Esophagus muscularis mucosa (tissue), 4 donors: ENCODE measurements around the gene ENOX1. TPM values are rescaled to one million over a fixed set of nuclear protein-coding genes. Genes with fewer than 3 reads are reported as not detected.

Source experiments
- DNase-seq: peaks from one replicate; pipeline ENCODE4 v3.0.0-alpha.2; 2017; ENCODE audit errors: extremely low spot score
- H3K27ac ChIP-seq, 4 donors: fragments of 200-600 bp; sonication (generic); replicated peaks in 1 of 4; 1 replicate in 3 of 4; 2 replicates in 1 of 4; pipeline ENCODE4 v1.5.1; 2016 to 2019; ENCODE audit warnings: mild to moderate bottlenecking in 1 of 4
- H3K27me3 ChIP-seq, 4 donors: fragments of 200-600 bp; sonication (generic); one replicate each; pipeline versions ENCODE4 v1.5.1 to v1.6.0; 2016 to 2019
- H3K36me3 ChIP-seq, 4 donors: fragments of 200-600 bp; sonication (generic); one replicate each; pipeline ENCODE4 v1.5.1; 2016 to 2019
- H3K4me1 ChIP-seq, 4 donors: fragments of 200-600 bp; sonication (generic); one replicate each; pipeline ENCODE4 v1.5.1; 2016 to 2019
- H3K4me3 ChIP-seq, 4 donors: fragments of 200-600 bp; sonication (generic); 1 replicate in 2 of 4; 2 replicates in 2 of 4; pipeline ENCODE4 v1.5.1; 2016 to 2019; ENCODE audit warnings: mild to moderate bottlenecking in 4 of 4, moderate library complexity in 1 of 4
- H3K9me3 ChIP-seq, 4 donors: fragments of 200-600 bp; sonication (generic); 1 replicate in 3 of 4; 2 replicates in 1 of 4; pipeline ENCODE4 v1.5.1; 2016 to 2019
- EP300 ChIP-seq: sonication (generic); formaldehyde crosslinking; IDR thresholded peaks from one replicate; pipeline ENCODE4 v1.6.1; 2017; ENCODE audit warnings: antibody characterized with exemption
- POLR2A ChIP-seq: fragments of 450-650 bp; IDR thresholded peaks from one replicate; pipeline ENCODE4 v1.6.1; 2017; ENCODE audit warnings: antibody characterized with exemption, moderate library complexity, mild to moderate bottlenecking, low read depth
- POLR2AphosphoS5 ChIP-seq, 2 donors: sonication (generic); formaldehyde crosslinking; IDR thresholded peaks; one replicate each; pipeline ENCODE4 v1.6.1; 2017; ENCODE audit warnings: antibody characterized with exemption in 2 of 2
- WGBS: methylation state at CpG from one replicate; pipeline ENCODE4 v1.1.5; 2018; 5-methylcytosine and 5-hydroxymethylcytosine counted together
- intact Hi-C: fragments of 100-400 bp; cut with DNase I; formaldehyde crosslinking; loops from one replicate; pipeline ENCODE4 v1.15.1; 2023
- total RNA-seq, 4 donors: library from RNA; depleted of rRNA; stranded (reverse); fragments of >200 nt; gene quantifications; one replicate each; pipeline versions ENCODE4 v1.1.0 to v1.2.1, GENCODE V29; 2016
- TF ChIP-seq, protein P1 (sequence below), 3 experiments: fragments of 200-600 bp in 2 of 3; fragments of 450-650 bp in 1 of 3; sonication (generic) in 2 of 3; IDR thresholded peaks; one replicate each; pipeline ENCODE4 v1.5.1; 2017 to 2019; ENCODE audit warnings: antibody characterized with exemption in 3 of 3, mild to moderate bottlenecking in 2 of 3, moderate library complexity in 1 of 3

The ENOX1 gene
- total RNA-seq, 4 donors from 2014 or later, result 9.3 to 14.1 (median 12.4) TPM

DNA sequence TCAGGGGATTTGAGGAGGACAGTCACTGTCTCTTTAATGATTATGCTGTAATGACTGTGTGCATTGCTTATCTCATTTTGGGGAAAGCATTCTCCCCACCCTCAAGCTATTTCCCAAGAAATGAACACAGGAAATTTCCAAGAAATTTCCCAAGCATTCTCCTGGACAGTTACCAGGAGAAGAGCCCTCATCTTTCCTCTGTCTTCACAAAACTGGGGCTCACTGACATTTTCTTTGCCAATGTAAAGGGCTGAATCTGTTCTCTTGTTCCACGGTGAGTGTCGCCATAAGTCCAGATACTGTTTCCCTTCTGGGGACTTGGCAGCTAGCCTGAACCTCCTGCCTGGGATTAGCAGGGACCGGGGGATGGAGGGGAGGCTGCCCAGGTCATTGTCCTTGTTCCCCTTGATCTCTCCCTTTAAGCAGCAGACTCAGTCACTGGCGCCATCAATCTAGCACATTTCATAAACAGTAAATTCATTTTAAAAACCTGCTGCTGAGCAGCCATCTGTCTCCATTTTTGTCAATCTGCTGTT lies 590.6 kb downstream of the ENOX1 start:
- Histone ChIP-seq H3K4me1 (peaks cover 0 to 8% (median 0%) of the 10 kb centered on the region in 4 donors), H3K27ac (no peak overlapping the region), H3K27me3 (no peaks in the 10 kb centered on the region), H3K36me3 (no peaks in the 10 kb centered on the region), H3K4me3 (no peak overlapping the region), H3K9me3 (no peaks in the 10 kb centered on the region)
- intact Hi-C loops, result no loop called here
- no peak for TF ChIP-seq POLR2AphosphoS5 (IDR thresholded peaks at IDR 0.05)
- TF ChIP-seq, protein P1, sequence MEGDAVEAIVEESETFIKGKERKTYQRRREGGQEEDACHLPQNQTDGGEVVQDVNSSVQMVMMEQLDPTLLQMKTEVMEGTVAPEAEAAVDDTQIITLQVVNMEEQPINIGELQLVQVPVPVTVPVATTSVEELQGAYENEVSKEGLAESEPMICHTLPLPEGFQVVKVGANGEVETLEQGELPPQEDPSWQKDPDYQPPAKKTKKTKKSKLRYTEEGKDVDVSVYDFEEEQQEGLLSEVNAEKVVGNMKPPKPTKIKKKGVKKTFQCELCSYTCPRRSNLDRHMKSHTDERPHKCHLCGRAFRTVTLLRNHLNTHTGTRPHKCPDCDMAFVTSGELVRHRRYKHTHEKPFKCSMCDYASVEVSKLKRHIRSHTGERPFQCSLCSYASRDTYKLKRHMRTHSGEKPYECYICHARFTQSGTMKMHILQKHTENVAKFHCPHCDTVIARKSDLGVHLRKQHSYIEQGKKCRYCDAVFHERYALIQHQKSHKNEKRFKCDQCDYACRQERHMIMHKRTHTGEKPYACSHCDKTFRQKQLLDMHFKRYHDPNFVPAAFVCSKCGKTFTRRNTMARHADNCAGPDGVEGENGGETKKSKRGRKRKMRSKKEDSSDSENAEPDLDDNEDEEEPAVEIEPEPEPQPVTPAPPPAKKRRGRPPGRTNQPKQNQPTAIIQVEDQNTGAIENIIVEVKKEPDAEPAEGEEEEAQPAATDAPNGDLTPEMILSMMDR (IDR thresholded peaks at IDR 0.05), result peak in 2 of 3 experiments; percentile 4 to 19
- WGBS, result 46% methylated on average over 4 of the region's 4 CpGs
- no peak for DNase-seq

DNA sequence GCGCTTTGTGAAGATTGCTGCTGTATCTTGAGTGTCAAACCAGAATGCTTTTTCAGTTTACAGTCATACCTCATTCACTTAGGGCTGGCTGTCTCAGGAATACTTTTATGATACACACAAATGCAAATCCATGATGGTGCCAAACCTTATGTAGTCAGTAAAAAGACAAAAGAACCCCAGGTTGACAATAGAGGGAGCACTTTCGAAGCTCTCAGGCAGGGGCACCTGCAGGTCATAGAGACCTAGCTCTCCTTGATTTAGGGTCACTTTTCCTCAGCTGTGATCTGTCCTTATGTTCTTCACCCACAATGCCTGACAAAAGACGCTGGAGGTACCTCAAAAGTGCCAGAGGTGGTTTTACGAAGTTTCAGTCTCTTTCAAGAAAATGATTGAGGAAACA lies 591.2 kb downstream of the ENOX1 start:
- DNase-seq, result no peak
- H3K27ac ChIP-seq, result no peak overlapping the region
- peaks cover 0 to 8% (median 0%) of the 10 kb centered on the region in 4 donors for H3K4me1 ChIP-seq
- H3K4me3 ChIP-seq, result no peak overlapping the region
- no peaks in the 10 kb centered on the region for H3K36me3 ChIP-seq
- intact Hi-C loops, result no loop called here
- WGBS, result 95% methylated on average over 4 of the region's 4 CpGs
- TF ChIP-seq POLR2AphosphoS5 (IDR thresholded peaks at IDR 0.05) (no peak), EP300 (no peak), POLR2A (no peak)
- TF ChIP-seq, protein P1 (IDR thresholded peaks at IDR 0.05), result no peak
- H3K9me3 ChIP-seq, result no peaks in the 10 kb centered on the region
- no peaks in the 10 kb centered on the region for H3K27me3 ChIP-seq

DNA sequence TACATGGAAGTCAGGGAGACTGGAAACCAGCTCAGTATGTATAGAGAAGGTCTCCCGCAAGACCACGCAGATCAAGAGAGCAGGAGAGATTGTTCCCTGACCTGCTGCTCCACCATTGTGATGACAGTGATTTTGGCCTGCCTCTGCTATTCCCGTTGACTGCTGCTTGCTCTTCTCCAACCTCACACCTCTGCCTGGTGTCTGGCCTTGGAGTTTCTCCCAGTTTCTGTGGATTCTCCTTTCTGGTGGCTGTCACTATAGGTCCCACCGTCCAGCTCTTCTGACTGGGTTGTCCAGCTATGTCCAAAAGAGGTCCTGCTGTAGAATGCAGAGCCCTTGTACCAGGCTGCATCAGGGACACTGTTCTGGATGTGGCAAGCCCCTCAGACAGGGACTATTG lies 591.7 kb downstream of the ENOX1 start:
- TF ChIP-seq, protein P1 (IDR thresholded peaks at IDR 0.05), result no peak
- TF ChIP-seq POLR2A, result no peak
- TF ChIP-seq EP300, result no peak
- no peak for TF ChIP-seq POLR2AphosphoS5 (IDR thresholded peaks at IDR 0.05)
- no peak for DNase-seq
- H3K36me3 ChIP-seq, result no peaks in the 10 kb centered on the region
- H3K27me3 ChIP-seq, result no peaks in the 10 kb centered on the region
- peaks cover 0 to 8% (median 0%) of the 10 kb centered on the region in 4 donors for H3K4me1 ChIP-seq
- no peak overlapping the region for H3K27ac ChIP-seq
- intact Hi-C loops, result no loop called here
- WGBS, result 78% methylated on average over 4 of the region's 4 CpGs
- H3K4me3 ChIP-seq, result no peak overlapping the region
- H3K9me3 ChIP-seq, result no peaks in the 10 kb centered on the region

DNA sequence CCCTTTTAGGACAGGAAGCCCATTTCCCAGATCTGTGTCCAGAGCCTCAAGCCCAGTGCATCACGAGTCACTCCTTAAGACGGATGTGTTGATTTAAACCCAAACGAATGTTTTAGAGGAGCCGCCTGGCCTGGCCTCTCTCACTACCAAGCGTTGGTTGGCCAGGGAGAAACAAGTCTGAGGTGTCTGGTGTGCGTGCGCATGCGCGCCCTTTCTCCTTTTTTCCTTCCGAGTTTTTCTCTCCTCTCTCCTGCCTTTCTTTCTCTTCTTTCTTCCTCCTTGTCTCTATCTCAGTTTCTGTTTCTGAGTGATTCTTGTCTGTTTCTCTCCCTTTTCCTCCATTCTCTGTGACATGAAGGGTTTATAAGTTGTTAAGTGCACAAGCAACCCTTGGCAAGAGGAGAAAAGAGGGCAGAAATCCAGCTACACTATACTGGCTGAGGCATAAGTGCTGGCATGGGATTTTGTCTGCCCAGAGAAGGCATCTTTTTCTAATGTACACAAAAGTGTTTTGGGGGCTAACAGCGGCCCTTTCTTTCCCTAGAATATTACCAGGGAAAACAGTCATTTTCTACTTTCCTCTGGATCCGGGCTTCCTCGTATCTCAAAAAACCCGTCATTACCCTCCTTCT lies 592.9 kb downstream of the ENOX1 start:
- Histone ChIP-seq H3K4me3 (no peak overlapping the region), H3K27ac (no peak overlapping the region), H3K9me3 (no peaks in the 10 kb centered on the region), H3K36me3 (no peaks in the 10 kb centered on the region), H3K4me1 (peaks cover 0 to 8% (median 0%) of the 10 kb centered on the region in 4 donors), H3K27me3 (no peaks in the 10 kb centered on the region)
- WGBS, result 89% methylated on average over 14 of the region's 14 CpGs
- DNase-seq, result no peak
- intact Hi-C loops, result no loop called here
- TF ChIP-seq EP300 (no peak), POLR2A (no peak), POLR2AphosphoS5 (IDR thresholded peaks at IDR 0.05) (no peak)
- TF ChIP-seq, protein P1 (IDR thresholded peaks at IDR 0.05), result no peak

DNA sequence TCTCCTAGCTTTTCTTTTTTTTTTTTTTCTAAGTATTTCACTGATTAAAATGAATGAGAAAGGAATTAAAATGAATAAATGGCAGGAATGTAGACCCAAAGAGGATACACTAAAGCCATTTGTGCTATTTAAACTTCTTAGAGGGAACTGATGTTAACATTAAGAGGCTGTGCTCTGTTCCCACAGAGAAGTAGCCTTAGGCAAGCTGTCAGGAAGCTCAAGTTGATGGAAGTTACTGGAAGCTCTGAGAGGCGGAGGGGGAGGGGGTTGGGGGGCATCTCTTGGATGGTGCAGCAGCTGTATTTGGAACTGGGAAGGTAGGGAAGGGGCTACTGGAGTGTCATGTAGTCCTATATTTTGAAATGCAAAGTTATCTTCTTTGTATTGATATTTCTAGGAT lies 595.2 kb downstream of the ENOX1 start:
- Histone ChIP-seq H3K4me3 (no peak overlapping the region), H3K4me1 (peaks cover 0 to 7% (median 0%) of the 10 kb centered on the region in 4 donors), H3K27me3 (no peaks in the 10 kb centered on the region), H3K27ac (no peak overlapping the region), H3K9me3 (no peaks in the 10 kb centered on the region), H3K36me3 (no peaks in the 10 kb centered on the region)
- intact Hi-C loops, result no loop called here
- WGBS, result 100% methylated on average over 1 of the region's 1 CpG
- no peak for DNase-seq
- TF ChIP-seq, protein P1 (IDR thresholded peaks at IDR 0.05), result no peak
- TF ChIP-seq POLR2AphosphoS5 (IDR thresholded peaks at IDR 0.05) (no peak), EP300 (no peak), POLR2A (no peak)
